HUES64 (cell line): ENCODE results near the gene SLC39A11.
"Not testable (repeated sequence)": the region's sequence is repeated elsewhere in the genome, so short reads cannot be mapped to it uniquely, and the experiment has no call there.

Source experiments
- H3K27ac ChIP-seq: 2 replicates; pipeline ENCODE4 v1.7.0; 2013; ENCODE audit warnings: low read depth, low read length, inconsistent platforms
- H3K27me3 ChIP-seq: 2 replicates; pipeline ENCODE4 v1.6.1; 2013; ENCODE audit warnings: mild to moderate bottlenecking, low read length; ENCODE audit not compliant: insufficient read depth
- H3K36me3 ChIP-seq: 2 replicates; pipeline ENCODE4 v1.6.1; 2013; ENCODE audit warnings: mild to moderate bottlenecking, low read length; ENCODE audit not compliant: insufficient read depth
- H3K4me1 ChIP-seq: 2 replicates; pipeline ENCODE4 v1.6.1; 2013; ENCODE audit warnings: mild to moderate bottlenecking, low read length, moderate library complexity; ENCODE audit not compliant: insufficient read depth
- H3K4me3 ChIP-seq: 2 replicates; pipeline ENCODE4 v1.5.1; 2013; ENCODE audit warnings: mild to moderate bottlenecking, low read length, moderate library complexity
- H3K9ac ChIP-seq: 2 replicates; pipeline ENCODE4 v1.6.1; 2013; ENCODE audit warnings: mild to moderate bottlenecking, low read depth, low read length
- H3K9me3 ChIP-seq: 2 replicates; pipeline ENCODE4 v1.6.1; 2013; ENCODE audit warnings: low read depth, low read length; ENCODE audit not compliant: insufficient read depth
- WGBS: fragments of 150-250, 120-280 bp; methylation state at CpG from one replicate; pipeline ENCODE4 v1.1.7; 2013; ENCODE audit warnings: missing lambda C conversion rate; 5-methylcytosine and 5-hydroxymethylcytosine counted together

The SLC39A11 gene

DNA sequence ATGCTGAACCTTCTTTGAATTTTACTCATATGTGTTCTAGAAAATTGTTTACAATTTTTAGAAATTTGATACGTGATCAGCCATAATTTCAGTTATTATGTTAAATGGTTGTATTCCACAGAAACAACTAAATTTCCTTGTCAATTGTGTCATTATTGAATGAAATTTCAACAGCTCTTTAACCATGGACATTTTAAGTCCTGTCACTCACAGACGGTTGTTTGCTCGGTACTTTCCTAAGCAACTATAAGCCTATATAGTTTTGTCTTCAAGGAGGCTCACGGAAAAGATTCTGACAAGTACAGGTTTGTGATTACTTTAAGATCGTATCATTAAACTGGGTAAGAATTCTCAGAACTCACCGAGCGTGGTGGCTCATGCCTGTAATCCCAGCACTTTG is 31.8 kb downstream of the SLC39A11 start:
- no peak overlapping the region for H3K27ac ChIP-seq
- H3K27me3 ChIP-seq = no peaks in the 10 kb centered on the region
- H3K9me3 ChIP-seq = no peaks in the 10 kb centered on the region
- H3K4me1 ChIP-seq = no peaks in the 10 kb centered on the region
- no peaks in the 10 kb centered on the region for H3K36me3 ChIP-seq
- WGBS = 96% methylated on average over 6 of the region's 7 CpGs
- no peak overlapping the region for H3K4me3 ChIP-seq
- no peak overlapping the region for H3K9ac ChIP-seq

DNA sequence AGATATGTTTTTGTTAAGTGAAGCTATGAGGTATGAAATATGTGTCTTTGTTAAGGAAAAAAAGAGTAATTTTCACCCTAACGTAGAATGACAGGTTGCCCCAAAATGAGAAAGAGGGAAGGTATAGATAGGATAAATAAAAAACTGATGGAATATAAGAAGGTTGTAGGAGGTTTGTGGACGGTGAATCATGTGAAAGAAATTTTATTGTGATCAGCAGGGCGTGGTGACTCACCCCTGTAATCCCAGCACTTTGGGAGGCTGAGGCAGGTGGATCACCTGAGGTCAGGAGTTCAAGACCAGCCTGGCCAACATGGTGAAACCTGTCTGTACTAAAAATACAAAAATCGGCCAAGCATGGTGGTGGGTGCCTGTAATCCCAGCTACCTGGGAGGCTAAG is 32.8 kb downstream of the SLC39A11 start:
- not testable (repeated sequence) for H3K27me3 ChIP-seq, H3K9me3 ChIP-seq, H3K4me1 ChIP-seq, H3K27ac ChIP-seq, H3K4me3 ChIP-seq, H3K36me3 ChIP-seq, H3K9ac ChIP-seq
- WGBS = 93% methylated on average over 4 of the region's 4 CpGs

DNA sequence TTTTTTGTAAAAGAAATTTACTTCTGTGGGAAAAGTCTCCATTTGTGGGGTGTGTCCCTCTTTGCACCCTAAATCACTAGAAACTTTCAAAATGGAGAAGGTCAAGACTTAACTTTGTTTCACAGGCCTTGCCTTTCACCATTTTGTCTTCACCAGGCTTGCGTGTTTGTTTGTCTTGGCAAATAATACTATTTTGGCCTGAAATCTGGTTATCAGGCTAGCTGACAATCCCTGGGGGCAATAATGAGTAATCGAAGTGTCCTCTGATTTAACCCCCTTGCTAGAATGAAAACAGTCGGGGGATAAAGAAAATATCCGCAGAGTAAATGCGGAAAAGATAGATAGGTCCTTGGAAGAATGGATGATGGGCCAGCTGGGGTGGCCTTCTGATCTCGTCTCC is 34.5 kb downstream of the SLC39A11 start:
- Histone ChIP-seq H3K9ac (no peak overlapping the region), H3K4me3 (no peak overlapping the region), H3K9me3 (no peaks in the 10 kb centered on the region), H3K36me3 (no peaks in the 10 kb centered on the region), H3K27me3 (no peaks in the 10 kb centered on the region), H3K27ac (no peak overlapping the region), H3K4me1 (no peaks in the 10 kb centered on the region)
- WGBS = 96% methylated on average over 6 of the region's 6 CpGs

DNA sequence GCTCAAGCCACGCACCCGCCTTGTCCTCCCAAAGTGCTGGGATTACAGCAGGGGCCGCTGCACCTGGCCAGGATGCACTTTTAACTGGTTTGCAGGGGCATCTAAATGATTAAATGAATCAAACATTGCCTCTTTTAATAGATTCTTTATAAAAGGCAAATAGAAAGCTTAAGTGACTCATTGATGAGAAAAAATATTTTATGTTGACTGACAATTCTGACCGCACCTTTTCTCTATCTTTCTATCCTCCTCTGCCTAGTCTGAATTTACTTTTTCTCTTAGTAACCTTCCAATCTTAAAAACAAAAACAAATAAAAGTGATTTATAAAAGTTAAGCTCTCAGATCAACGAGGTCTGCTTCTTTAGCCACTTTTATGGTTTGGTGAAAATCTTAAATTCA is 35.3 kb downstream of the SLC39A11 start:
- H3K9ac ChIP-seq = no peak overlapping the region
- no peaks in the 10 kb centered on the region for H3K36me3 ChIP-seq
- H3K27ac ChIP-seq = no peak overlapping the region
- H3K4me1 ChIP-seq = no peaks in the 10 kb centered on the region
- no peak overlapping the region for H3K4me3 ChIP-seq
- WGBS = 98% methylated on average over 4 of the region's 5 CpGs
- no peaks in the 10 kb centered on the region for H3K9me3 ChIP-seq
- no peaks in the 10 kb centered on the region for H3K27me3 ChIP-seq

DNA sequence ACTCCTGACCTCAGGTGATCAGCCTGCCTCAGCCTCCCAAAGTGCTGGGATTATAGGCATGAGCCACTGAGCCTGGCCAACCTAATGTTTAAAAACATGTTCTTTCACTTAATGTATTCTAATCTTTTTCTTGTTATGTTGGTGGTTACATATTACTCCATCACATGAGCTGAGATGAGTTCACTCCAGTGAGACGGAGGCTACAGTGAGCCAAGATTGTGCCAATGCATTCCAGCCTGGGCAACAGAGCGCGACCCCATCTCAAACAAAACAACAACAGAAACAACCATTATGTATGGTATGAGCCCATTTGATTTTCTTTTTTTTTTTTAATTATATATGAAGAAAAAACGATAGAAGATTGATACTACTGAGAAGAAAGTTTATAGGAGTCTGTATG is 39.6 kb downstream of the SLC39A11 start:
- no peaks in the 10 kb centered on the region for H3K36me3 ChIP-seq
- H3K27me3 ChIP-seq = no peaks in the 10 kb centered on the region
- H3K4me1 ChIP-seq = no peaks in the 10 kb centered on the region
- H3K27ac ChIP-seq = no peak overlapping the region
- 96% methylated on average over 4 of the region's 4 CpGs for WGBS
- no peaks in the 10 kb centered on the region for H3K9me3 ChIP-seq
- no peak overlapping the region for H3K4me3 ChIP-seq
- no peak overlapping the region for H3K9ac ChIP-seq

DNA sequence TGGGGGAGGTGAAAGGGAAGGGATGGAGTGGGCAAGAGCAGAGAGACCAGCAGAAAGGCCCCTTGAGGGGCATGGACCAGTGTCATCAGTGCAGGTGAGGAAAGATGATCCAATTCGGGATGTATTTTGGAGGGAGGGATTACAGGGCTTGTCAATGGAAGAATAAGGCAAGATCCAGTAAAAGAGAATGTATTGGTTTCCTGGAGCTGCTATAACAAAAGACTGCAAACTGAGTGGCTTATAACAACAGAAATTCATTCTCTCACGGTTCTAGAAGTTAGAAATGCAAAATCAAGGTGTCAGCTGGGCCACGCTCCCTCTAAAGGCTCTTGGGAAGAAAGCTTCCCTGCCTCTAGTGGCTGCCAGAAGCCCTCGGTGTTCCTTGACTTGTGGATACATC is 41.7 kb downstream of the SLC39A11 start:
- H3K4me1 ChIP-seq = no peaks in the 10 kb centered on the region
- no peak overlapping the region for H3K9ac ChIP-seq
- no peak overlapping the region for H3K27ac ChIP-seq
- no peaks in the 10 kb centered on the region for H3K9me3 ChIP-seq
- H3K27me3 ChIP-seq = no peaks in the 10 kb centered on the region
- H3K36me3 ChIP-seq = no peaks in the 10 kb centered on the region
- WGBS = 89% methylated on average over 4 of the region's 4 CpGs
- no peak overlapping the region for H3K4me3 ChIP-seq

DNA sequence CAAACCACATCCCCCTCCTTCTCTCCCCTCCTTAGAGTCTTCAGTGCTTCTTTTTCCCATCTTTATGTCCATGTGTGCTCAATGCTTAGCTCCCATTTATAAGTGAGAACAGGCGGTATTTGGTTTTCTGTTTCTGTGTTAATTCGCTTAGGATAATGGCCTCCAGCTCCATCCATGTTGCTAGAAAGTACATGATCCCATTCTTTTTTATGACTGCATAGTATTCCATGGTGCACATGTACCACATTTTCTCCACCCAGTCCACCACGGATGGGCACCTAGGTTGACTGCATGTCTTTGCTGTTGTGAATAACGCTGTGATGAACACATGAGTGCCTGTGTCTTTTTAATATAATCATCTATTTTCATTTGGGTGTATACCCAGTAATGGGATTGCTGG is 44.3 kb downstream of the SLC39A11 start:
- Histone ChIP-seq H3K4me3 (no peak overlapping the region), H3K4me1 (no peaks in the 10 kb centered on the region), H3K9me3 (no peaks in the 10 kb centered on the region), H3K36me3 (no peaks in the 10 kb centered on the region), H3K27ac (no peak overlapping the region), H3K27me3 (no peaks in the 10 kb centered on the region), H3K9ac (no peak overlapping the region)
- 95% methylated on average over 3 of the region's 4 CpGs for WGBS

DNA sequence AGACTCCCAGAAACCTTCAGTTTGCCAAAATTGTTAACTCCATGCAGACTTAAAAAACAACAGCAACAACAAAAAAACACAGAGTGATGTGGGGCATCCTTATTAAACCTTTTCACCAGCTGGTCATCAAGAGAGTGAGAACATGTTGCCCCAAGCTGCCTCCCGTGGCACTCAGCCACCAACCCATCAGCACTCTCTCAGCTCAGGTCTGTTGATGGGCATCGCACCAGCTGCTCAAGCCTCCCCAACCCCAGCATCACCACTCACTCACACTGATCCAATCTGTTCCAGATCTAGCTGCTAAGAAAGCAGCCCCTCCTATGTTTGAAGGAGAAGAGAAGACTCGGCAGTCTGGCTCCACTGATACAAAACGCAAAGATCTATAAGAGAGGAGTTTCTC is 46.8 kb downstream of the SLC39A11 start:
- Histone ChIP-seq H3K27ac (no peak overlapping the region), H3K36me3 (no peaks in the 10 kb centered on the region), H3K4me3 (no peak overlapping the region), H3K4me1 (no peaks in the 10 kb centered on the region), H3K9ac (no peak overlapping the region), H3K9me3 (no peaks in the 10 kb centered on the region), H3K27me3 (no peaks in the 10 kb centered on the region)
- 93% methylated on average over 2 of the region's 4 CpGs for WGBS

DNA sequence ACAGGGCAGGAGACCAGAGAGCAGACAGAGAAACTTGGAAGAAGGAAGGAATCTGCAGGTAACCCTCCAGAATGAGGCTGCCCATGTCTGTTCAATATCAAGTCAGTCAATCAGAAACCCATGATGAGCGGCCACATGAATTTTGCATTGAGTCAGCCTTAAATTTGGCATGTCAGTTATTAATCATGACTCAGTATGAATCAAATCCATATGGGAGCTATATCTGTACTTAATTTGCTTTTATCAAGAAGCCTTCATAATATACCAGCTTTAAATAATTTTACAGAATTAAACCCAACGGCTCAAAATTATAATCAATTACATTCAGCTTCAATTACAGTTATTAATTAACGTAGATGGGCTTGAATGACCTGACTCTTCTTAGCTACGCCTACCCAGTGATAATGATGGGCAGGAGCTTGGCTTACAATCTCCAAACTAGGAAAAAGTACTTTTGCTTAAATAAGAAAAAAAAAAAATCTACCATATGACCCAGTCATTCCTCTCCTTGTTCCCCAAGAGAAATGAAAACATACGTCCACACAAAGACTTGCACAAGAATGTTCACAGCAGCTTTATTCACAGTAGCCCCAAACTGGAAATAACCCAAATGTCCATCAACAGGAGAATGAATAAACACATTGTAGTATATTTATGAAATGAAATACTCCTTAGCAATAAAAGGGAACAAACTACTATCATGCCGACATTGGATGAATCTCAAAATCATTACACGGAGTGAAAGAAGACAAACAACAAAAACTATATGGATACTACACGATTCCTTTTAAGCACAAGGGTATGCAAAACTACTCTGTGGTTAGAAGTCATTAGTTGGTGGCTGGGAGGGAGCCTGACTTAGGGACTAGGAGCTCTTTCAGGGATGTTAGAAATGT is 48.6 kb downstream of the SLC39A11 start:
- WGBS = 90% methylated on average over 8 of the region's 8 CpGs
- Histone ChIP-seq H3K27me3 (no peaks in the 10 kb centered on the region), H3K36me3 (no peaks in the 10 kb centered on the region), H3K27ac (no peak overlapping the region), H3K9ac (no peak overlapping the region), H3K4me3 (no peak overlapping the region), H3K9me3 (0 out of 2 replicates have a peak, but pooled peaks cover 2% of the 10 kb centered on the region), H3K4me1 (no peaks in the 10 kb centered on the region)

DNA sequence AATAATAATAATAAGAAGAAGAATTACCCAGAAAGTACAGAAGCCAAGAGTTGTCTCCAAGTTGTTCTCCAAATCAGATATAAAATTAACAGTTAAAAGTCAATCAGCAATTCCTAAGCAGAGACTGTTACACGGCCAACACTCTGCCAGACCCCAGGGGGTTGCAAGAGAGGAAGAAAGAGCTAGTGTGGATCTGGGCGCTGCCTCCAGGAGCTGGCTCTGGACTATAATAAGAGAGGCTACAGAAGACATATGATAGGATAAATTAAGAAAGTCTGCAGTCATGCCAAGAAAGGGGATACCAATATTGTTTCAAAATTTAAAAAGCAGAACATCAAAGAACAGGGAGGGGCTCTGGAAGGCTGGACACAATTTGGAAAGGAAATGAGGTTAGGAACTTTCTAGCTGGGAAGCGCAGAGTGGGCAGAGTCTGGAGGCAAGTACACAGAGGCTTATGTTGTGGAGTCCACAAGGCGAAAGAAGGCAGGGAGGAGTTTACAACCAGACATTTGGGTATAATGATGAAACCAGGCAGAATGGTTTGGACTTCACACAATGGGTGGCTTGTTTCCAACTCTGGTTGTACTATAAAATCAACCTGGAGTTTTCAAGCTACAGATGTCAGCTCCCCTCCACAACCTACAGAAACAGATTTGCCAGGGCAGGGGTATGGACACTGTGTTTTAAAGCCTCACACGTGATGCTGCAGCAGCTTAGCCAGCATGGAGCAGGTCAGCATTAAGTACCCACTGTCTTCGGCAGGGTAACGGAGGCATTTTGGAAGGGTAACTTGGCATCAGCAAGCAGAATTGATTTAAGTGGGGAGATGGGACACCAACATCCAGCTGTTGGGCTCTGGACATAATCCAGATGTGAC is 49.4 kb downstream of the SLC39A11 start:
- H3K4me1 ChIP-seq = no peaks in the 10 kb centered on the region
- H3K27me3 ChIP-seq = no peaks in the 10 kb centered on the region
- no peak overlapping the region for H3K4me3 ChIP-seq
- no peak overlapping the region for H3K9ac ChIP-seq
- 0 out of 2 replicates have a peak, but pooled peaks cover 2% of the 10 kb centered on the region for H3K9me3 ChIP-seq
- H3K36me3 ChIP-seq = no peaks in the 10 kb centered on the region
- no peak overlapping the region for H3K27ac ChIP-seq
- WGBS = 90% methylated on average over 7 of the region's 7 CpGs

DNA sequence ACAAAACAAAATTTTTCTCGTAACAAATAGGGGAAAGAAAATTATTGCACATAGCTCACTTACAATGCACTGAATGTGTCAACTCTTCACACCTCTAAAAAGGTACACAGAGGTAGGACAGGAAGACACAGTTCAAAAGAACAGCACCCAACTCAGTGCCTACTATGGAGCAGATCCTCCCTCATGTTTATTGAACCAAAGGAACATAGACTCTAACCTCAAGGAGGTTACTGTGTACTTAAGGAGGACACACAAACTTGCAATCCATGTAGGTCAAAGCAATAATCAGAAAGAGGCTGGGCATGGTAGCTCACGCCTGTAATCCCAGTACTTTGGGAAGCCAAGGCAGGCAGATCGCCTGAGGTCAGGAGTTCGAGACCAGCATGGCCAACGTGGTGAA is 50.3 kb downstream of the SLC39A11 start:
- Histone ChIP-seq H3K9ac (no peak overlapping the region), H3K36me3 (no peaks in the 10 kb centered on the region), H3K4me3 (no peak overlapping the region), H3K4me1 (no peaks in the 10 kb centered on the region), H3K9me3 (0 out of 2 replicates have a peak, but pooled peaks cover 2% of the 10 kb centered on the region), H3K27me3 (no peaks in the 10 kb centered on the region), H3K27ac (no peak overlapping the region)
- 83% methylated on average over 5 of the region's 5 CpGs for WGBS
